Chondrocyte (in vitro differentiated cells): Measurements from ENCODE around the gene SMIM20. TPM values are rescaled to one million over a fixed set of nuclear protein-coding genes. Genes with fewer than 3 reads are reported as not detected.

Experiments used
- DNase-seq: peaks from one replicate; pipeline ENCODE4 v3.0.0; 2021; ENCODE audit warnings: mixed read lengths, low spot score
- H3K27ac Mint-ChIP-seq: one replicate; pipeline ENCODE4 v1.8.0; 2021; ENCODE audit warnings: mild to moderate bottlenecking, moderate library complexity, mixed read lengths; ENCODE audit not compliant: unreplicated experiment
- H3K27me3 Mint-ChIP-seq: 2 replicates; pipeline ENCODE4 v1.8.0; 2021; ENCODE audit warnings: low read depth, mixed read lengths
- H3K36me3 Mint-ChIP-seq: 2 replicates; pipeline ENCODE4 v1.8.0; 2021; ENCODE audit warnings: low read depth, mixed read lengths
- H3K4me1 Mint-ChIP-seq: 2 replicates; pipeline ENCODE4 v1.8.0; 2021; ENCODE audit warnings: low read depth, mild to moderate bottlenecking, mixed read lengths
- H3K4me3 Mint-ChIP-seq: one replicate; pipeline ENCODE4 v1.8.0; 2021; ENCODE audit warnings: mild to moderate bottlenecking, moderate library complexity, mixed read lengths; ENCODE audit not compliant: unreplicated experiment
- H3K9me3 Mint-ChIP-seq: 2 replicates; pipeline ENCODE4 v1.8.0; 2021; ENCODE audit warnings: low read depth, mixed read lengths
- total RNA-seq: library from RNA; stranded (reverse); gene quantifications from 3 replicates; pipeline ENCODE4 v1.2.1, GENCODE V29; 2021
- TF ChIP-seq, protein P1 (sequence below): fragments of 200-600 bp; sonication (generic); IDR thresholded peaks from 2 replicates; pipeline ENCODE4 v1.5.0; 2021; ENCODE audit warnings: antibody characterized with exemption, mild to moderate bottlenecking, moderate library complexity

SMIM20 gene
- total RNA-seq, 1 donor from 2014 or later: 19.7 TPM

DNA sequence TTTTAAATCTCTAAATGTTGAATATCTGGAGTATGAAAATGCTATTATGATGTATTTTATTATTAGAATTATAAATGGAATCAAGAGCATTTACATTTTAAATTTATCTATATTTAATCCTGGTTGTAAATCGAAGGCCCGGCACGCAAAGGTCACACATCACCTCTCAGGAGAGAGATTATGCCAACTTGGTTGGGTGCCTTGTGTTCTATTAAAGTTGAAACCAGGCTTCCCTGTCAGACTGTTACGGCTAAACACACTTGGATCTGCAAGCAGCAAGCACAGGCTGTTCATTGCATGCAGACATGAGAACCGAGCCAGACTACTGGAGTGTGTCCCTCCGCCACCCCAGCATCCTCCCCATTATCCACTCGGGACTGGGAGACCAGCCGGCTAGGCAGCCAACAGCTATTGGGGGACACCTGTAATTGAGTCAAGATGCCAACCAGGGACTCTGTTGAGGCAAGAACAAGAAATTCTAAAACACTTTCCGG is 34.9 kb upstream of the SMIM20 start:
- H3K9me3 Mint-ChIP-seq: no peaks in the 10 kb centered on the region
- H3K27ac Mint-ChIP-seq: no peak overlapping the region
- H3K4me1 Mint-ChIP-seq: peaks cover 9% of the 10 kb centered on the region
- TF ChIP-seq, protein P1, sequence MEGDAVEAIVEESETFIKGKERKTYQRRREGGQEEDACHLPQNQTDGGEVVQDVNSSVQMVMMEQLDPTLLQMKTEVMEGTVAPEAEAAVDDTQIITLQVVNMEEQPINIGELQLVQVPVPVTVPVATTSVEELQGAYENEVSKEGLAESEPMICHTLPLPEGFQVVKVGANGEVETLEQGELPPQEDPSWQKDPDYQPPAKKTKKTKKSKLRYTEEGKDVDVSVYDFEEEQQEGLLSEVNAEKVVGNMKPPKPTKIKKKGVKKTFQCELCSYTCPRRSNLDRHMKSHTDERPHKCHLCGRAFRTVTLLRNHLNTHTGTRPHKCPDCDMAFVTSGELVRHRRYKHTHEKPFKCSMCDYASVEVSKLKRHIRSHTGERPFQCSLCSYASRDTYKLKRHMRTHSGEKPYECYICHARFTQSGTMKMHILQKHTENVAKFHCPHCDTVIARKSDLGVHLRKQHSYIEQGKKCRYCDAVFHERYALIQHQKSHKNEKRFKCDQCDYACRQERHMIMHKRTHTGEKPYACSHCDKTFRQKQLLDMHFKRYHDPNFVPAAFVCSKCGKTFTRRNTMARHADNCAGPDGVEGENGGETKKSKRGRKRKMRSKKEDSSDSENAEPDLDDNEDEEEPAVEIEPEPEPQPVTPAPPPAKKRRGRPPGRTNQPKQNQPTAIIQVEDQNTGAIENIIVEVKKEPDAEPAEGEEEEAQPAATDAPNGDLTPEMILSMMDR: no peak
- H3K27me3 Mint-ChIP-seq: no peaks in the 10 kb centered on the region
- H3K36me3 Mint-ChIP-seq: no peaks in the 10 kb centered on the region
- H3K4me3 Mint-ChIP-seq: no peak overlapping the region
- DNase-seq: no peak

GRCh38 chr4:25879587-25879986 is 34.4 kb upstream of the SMIM20 start:
- Mint-ChIP-seq H3K4me1 (peaks cover 13% of the 10 kb centered on the region), H3K27me3 (no peaks in the 10 kb centered on the region), H3K9me3 (no peaks in the 10 kb centered on the region), H3K4me3 (no peak overlapping the region), H3K36me3 (no peaks in the 10 kb centered on the region), H3K27ac (no peak overlapping the region)
- no peak for DNase-seq
- TF ChIP-seq, protein P1: no peak

- Mint-ChIP-seq H3K27me3 (no peaks in the 10 kb centered on the region), H3K4me3 (no peak overlapping the region), H3K4me1 (peaks cover 17% of the 10 kb centered on the region), H3K9me3 (no peaks in the 10 kb centered on the region), H3K36me3 (no peaks in the 10 kb centered on the region), H3K27ac (no peak overlapping the region)
- TF ChIP-seq, protein P1: no peak
- DNase-seq: no peak
Measured at GRCh38 chr4:25879991-25880651, 33.9 kb upstream of the SMIM20 start.

DNA sequence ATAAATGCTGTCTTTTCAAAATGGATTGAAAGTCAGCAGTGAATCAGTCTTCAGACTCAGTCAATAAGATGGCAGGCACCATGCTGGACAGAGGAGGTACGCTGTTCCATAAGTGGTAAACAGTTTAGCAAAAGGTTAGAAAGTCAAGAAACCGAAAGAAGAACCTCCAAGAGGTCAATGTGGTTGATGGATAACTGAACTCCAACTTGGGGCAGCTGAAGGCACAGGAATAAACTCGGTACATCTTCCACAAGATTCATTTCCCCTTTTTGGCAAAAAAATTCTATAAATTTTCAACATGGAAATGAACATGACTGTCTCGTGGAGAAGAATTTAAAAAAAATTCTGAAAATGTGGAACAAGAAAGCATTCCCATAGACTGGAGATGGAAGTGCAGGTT is 32.8 kb upstream of the SMIM20 start:
- DNase-seq: no peak
- no peaks in the 10 kb centered on the region for H3K9me3 Mint-ChIP-seq
- TF ChIP-seq, protein P1: no peak
- H3K27me3 Mint-ChIP-seq: no peaks in the 10 kb centered on the region
- no peak overlapping the region for H3K4me3 Mint-ChIP-seq
- H3K27ac Mint-ChIP-seq: no peak overlapping the region
- H3K4me1 Mint-ChIP-seq: peaks cover 17% of the 10 kb centered on the region
- H3K36me3 Mint-ChIP-seq: no peaks in the 10 kb centered on the region

GRCh38 chr4:25882226-25882625 is 31.8 kb upstream of the SMIM20 start:
- Mint-ChIP-seq H3K9me3 (no peaks in the 10 kb centered on the region), H3K27ac (no peak overlapping the region), H3K36me3 (no peaks in the 10 kb centered on the region), H3K27me3 (no peaks in the 10 kb centered on the region), H3K4me3 (no peak overlapping the region), H3K4me1 (peaks cover 17% of the 10 kb centered on the region)
- DNase-seq: no peak
- TF ChIP-seq, protein P1: no peak
